ENCODE data around the gene USP3. TPM values are rescaled to one million over a fixed set of nuclear protein-coding genes. Genes with fewer than 3 reads are reported as not detected.
"Not testable (repeated sequence)": the region's sequence is repeated elsewhere in the genome, so short reads cannot be mapped to it uniquely, and the experiment has no call there.

Gene USP3
- total RNA-seq, 1 donor from 2014 or later = 16.2 TPM

DNA sequence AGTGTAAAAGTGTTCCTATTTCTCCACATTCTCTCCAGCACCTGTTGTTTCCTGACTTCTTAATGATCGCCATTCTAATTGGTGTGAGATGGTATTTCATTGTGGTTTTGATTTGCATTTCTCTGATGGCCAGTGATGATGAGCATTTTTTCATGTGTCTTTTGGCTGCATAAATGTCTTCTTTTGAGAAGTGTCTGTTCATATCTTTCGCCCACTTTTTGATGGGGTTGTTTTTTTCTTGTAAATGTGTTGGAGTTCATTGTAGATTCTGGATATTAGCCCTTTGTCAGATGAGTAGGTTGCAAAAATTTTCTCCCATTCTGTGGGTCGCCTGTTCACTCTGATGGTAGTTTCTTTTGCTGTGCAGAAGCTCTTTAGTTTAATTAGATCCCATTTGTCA is 113.2 kb downstream of the USP3 start:
- DNase-seq (ENCODE audit: low spot score) = not testable (repeated sequence)

DNA sequence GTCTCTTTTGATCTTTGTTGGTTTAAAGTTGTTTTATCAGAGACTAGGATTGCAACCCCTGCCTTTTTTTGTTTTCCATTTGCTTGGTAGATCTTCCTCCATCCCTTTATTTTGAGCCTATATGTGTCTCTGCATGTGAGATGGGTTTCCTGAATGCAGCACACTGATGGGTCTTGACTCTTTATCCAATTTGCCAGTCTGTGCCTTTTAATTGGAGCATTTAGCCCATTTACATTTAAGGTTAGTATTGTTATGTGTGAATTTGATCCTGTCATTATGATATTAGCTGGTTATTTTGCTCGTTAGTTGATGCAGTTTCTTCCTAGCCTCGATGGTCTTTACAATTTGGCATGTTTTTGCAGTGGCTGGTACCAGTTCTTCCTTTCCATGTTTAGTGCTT is 116.4 kb downstream of the USP3 start:
- intact Hi-C loops (cut with DNase I); DNase-seq (ENCODE audit: low spot score): not testable (repeated sequence)

More for the DNA sequence above, 113.2 kb downstream of the USP3 start:
- intact Hi-C loops (cut with DNase I) = not testable (repeated sequence)

DNA sequence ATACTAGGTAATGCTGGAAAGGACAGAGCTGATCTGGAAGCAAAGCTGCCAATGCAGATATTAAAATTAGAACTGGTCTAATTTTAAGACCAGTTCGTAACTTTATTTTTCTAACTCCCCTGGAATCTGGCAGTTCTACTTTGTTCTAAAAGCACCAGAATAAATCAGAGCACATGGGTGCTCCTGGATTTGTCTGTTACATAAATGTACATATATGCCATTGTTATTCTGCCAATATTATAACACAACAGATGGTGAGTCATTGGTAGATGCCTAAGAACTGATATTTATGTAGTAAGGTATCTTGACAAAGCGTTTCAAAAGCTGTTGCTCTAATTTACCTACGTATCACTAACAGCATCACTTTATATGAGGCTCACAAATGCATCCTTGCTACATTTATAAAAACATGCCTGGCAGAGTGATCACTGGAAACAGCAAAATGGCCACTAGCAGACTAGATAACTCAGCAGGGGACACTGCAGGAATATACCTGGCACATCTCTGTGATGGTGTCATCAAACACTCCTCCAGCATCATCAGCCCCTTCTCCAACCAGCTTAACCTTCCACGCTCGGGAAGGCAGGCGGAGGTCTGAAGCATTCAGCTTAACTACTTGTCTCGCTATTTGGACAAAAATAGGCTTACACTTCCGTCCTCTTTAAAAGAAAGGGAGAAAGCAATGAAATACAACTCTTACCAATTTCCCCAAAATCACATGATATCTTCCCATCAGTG is 119.0 kb downstream of the USP3 start:
- DNase-seq (ENCODE audit: low spot score) = no peak

DNA sequence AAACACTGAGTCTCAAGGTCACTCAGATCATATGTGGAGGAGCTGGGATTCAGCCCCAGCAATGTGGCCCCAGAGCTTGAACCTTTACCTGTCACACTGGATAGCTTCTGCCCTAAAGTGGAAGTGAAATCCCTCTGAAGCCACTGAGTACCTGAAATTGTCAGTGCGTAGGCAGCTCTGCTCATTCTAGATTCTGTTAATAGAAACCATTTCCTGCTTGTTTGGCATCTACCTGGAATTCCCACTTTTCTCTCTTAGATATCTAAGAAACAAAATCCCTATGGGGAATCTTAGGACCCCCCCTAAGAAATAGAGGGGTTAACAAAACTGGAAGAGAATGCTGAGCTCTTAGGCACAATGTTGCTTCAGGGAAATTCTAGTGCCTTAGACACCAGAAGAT is 122.6 kb downstream of the USP3 start:
- intact Hi-C loops (cut with DNase I) = no loop called here
- DNase-seq (ENCODE audit: low spot score) = no peak

More for the DNA sequence above, 119.0 kb downstream of the USP3 start:
- intact Hi-C loops (cut with DNase I) = no loop called here

DNA sequence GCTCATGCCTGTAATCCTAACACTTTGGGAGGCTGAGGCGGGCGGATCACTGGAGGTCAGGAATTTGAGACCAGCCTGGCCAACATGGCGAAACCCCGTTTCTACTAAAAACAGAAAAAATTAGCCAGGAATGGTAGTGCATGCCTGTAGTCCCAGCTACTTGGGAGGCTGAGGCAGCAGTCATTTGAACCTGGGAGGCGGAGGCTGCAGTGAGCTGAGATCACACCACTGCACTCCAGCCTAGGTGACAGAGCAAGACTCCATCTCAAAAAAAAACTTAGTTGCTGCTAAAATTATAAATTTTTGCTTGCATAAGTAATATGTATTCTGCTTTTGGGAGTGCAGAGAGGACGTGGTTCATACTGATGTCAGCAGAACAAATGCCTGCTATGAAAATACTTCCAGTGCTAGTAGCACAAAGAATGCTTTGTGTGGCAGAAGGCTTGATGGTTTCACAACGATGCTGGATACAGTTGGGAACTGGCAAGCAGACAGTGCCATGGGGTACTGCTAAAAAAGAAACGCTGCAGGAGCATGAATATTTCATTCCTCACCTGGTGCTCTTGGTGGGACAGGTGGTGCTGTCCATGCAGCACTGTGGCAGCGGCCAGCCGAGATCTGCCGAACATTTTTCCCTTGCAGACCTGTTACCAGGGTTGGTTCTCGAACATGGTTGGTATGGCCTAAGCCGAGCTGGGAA is 123.9 kb downstream of the USP3 start:
- intact Hi-C loops (cut with DNase I) = no loop called here
- DNase-seq (ENCODE audit: low spot score) = no peak

DNA sequence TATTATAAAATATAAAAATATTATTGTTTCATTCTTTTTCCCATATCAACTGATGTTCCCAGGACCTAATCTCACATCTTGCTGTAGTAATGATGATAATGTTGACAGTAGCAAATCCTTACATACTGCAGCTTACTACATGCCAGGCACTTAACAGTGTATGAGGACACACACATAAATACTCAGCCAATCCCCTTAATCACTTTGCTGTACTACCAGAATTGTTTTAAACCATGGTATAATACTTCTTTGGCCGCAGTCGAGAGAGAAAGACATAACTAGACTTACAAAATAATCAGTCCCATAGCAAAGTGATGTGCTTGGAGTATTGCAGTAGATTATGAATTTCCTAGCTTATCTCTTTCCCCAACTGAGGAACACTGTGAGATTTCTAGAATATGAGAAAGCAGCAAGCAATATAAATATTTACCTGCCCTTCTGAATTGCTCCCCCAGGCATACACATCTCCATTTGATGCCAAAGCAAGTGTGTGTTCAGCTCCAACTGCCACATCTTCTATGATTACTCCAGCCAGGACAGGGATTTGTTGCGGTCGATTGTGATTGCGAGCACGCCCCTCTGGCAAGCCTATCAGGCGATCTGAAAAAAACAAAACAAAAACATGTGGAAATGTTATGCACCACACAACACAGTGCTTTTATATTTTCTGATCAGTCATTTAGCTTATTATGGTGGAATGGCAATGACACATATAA is 125.8 kb downstream of the USP3 start:
- DNase-seq (ENCODE audit: low spot score) = no peak
- intact Hi-C loops (cut with DNase I) = no loop called here

DNA sequence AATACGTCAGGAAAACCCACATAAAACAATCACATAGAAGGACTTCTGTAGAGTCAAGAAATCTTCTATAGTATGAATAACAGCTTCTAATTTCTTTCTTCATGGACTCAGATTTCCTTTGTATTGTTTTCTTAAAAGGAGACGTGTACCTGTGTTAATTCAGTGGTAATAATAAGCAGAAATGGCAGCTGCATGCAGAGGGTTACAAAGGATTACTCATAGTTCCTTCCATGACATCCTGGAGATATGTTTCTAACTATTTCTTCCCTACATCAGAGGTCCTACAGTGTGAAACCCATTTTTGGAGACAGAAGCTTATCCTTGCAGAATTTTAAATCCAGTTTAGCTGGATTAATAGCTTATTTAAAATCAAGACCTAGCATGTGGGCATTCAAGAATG is 128.9 kb downstream of the USP3 start:
- intact Hi-C loops (cut with DNase I) = no loop called here
- no peak for DNase-seq (ENCODE audit: low spot score)

DNA sequence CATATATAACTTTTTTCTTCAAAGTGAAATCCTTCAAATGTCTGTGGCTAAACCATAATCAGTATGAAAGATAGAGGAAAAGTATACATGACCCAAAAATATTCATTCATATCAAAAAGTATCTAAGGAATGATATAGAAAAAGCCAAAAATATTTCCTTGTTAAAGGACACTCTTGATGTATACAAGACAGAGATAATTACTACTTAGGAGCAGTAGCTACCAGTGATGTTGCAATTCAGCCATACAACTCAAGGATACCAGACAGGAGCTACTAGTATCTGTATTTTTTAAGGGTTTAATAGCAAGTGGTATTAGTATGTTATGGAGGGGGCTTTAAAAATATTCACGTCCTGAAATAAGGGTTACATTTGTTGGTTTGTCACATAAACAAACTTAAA is 129.8 kb downstream of the USP3 start:
- intact Hi-C loops (cut with DNase I) = no loop called here
- DNase-seq (ENCODE audit: low spot score) = no peak

DNA sequence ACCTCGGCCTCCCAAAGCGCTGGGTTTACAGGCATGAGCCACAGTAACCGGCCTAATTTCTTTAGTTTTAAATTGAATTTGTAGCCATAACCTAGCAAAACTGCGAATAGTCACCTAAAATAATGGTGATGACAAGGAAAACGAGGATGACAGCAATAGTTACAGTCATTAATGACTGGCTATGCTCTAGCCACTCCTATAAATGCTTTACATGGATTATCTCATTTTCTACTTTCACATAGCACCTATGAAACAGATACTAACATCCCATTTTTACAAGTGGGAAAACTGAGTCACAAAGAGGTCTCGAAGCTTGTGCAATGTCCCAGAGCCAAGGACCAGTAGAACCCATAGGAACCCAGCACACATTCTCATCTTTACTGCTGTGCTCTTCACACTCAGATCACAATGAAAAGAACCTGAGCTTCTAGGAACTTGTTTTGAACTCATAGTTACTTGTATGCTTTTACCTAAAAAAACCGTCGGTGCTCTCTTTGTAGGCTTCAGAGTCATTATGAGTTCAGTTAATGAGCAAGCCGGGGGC is 132.2 kb downstream of the USP3 start:
- DNase-seq (ENCODE audit: low spot score) = no peak
- intact Hi-C loops (cut with DNase I) = no loop called here

DNA sequence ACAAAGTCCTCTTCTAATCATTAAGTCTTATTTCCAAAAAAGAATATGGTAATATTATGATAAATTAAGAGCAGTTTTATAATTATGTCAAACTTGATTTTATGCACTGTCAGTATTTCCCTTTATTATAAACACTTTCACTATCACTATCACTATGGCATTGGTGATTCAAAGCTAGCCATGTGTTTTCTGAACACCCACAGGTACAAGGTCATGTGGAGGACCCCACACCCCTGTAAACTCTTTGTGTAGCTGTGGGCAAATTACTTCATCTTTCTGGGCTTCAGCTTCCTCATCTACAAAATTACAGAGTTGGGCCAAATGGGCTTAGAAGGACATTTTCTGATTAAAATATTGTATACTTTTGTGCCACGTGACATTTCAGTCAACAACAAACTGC is 134.4 kb downstream of the USP3 start:
- intact Hi-C loops (cut with DNase I) = no loop called here
- no peak for DNase-seq (ENCODE audit: low spot score)

DNA sequence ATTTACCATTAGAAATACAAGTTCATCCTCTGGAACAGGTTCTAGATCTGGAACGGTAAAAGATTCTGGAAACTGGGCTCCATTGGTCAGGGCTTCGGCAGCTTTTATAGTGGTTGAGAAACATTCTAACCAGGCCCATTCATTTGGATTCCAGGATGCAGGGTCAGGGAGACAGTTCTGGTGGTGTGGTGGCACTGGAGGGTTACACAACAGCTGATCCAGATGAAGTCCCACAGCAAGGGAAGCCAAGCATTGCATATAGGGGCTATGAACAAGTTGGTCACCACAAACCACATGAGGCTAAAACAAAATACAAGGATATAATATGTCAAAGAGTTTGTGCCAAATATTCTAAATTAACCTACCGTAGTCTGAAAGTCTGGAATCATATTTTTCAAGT is 135.8 kb downstream of the USP3 start:
- intact Hi-C loops (cut with DNase I) = no loop called here
- DNase-seq (ENCODE audit: low spot score) = no peak

Other genes with a start within 250 kb of the USP3 start
- 7.7 TPM for gene APH1B, start 227.0 kb upstream of the USP3 start, total RNA-seq
- gene CA12, start 122.7 kb upstream of the USP3 start, total RNA-seq = 0.11 TPM
- gene FBXL22, start 92.8 kb downstream of the USP3 start, total RNA-seq = 23.1 TPM